GM12801 (cell line): ENCODE measurements around the gene SORT1.

Experiments
- CTCF ChIP-seq: IDR thresholded peaks from one replicate; pipeline ENCODE4 v1.5.1; 2011; ENCODE audit warnings: control low read depth; ENCODE audit not compliant: insufficient read length; ENCODE audit errors: extremely low read depth

The SORT1 gene

GRCh38 chr1:109298666-109299557, 98.8 kb downstream of the SORT1 start:
- TF ChIP-seq CTCF: no peak

- no peak for TF ChIP-seq CTCF
Measured at GRCh38 chr1:109296782-109297181, 100.9 kb downstream of the SORT1 start.

GRCh38 chr1:109295712-109296415, 101.9 kb downstream of the SORT1 start:
- no peak for TF ChIP-seq CTCF

GRCh38 chr1:109294481-109294880, 103.2 kb downstream of the SORT1 start:
- TF ChIP-seq CTCF: no peak

- no peak for TF ChIP-seq CTCF
Measured at GRCh38 chr1:109293026-109293425, 104.7 kb downstream of the SORT1 start.

- TF ChIP-seq CTCF: no peak
Measured at GRCh38 chr1:109292364-109292763, 105.4 kb downstream of the SORT1 start.

- TF ChIP-seq CTCF: no peak
Measured at GRCh38 chr1:109290998-109291397, 106.7 kb downstream of the SORT1 start.
